ENCODE results near the gene MMP11. TPM values are rescaled to one million over a fixed set of nuclear protein-coding genes. Genes with fewer than 3 reads are reported as not detected.

Gene MMP11
- total RNA-seq, 4 donors from 2014 or later: 7.6 to 35.8 (median 8.7) TPM; not detected in 1

DNA sequence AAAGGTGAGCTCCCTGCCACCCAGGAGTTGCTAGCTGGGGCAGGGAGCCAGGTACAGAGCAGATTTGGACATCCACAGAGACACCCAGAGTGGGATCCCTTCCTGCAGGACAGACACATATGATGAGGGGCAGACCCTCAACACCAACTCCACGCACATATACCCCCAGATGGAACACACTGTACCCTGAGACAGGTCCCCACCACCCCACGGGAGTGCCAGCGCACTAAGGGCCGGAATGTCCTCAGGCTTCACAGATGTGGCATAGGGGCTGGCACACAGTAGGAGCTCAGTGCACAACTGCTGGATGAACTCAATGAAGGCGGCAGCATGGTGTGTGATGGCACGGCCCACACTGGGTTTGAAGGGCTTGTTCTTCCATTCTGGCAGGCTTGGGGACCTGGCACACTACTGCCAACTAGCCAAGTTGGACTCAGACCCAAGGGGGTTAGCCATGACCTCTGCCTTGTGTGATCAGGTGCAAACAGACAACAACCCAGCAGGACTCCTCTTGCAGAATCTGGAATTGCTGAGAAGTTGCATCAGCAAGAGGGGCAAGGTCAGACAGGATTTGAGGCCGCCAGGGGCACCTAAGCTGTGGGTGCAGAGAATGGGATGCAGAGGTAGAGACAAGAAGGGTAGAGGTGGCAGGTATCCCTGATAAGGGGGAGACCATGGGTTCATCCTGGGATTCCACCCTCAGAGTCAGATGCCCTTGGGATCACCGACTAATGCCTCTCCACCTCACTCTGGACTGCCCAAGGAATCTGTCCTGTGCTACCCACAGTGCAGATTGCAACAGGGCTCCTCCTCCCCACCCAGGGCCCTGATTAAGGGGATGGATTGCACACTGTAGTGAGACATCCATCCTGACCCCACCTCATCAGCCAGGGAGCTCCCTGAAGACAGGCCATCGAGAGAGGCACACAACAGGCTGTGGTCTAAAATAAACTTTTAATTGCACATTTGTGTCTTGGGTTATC is 7.5 kb upstream of the MMP11 start:
- H3K9me3 ChIP-seq: no peaks in the 10 kb centered on the region
- TF ChIP-seq CTCF (IDR thresholded peaks at IDR 0.05) (no peak), POLR2A (IDR thresholded peaks at IDR 0.05) (no peak)
- no peak overlapping the region for H3K4me3 ChIP-seq
- peaks cover 0 to 3% of the 10 kb centered on the region in 2 donors for H3K4me1 ChIP-seq
- H3K27me3 ChIP-seq: no peaks in the 10 kb centered on the region
- intact Hi-C loops (cut with DNase I; ENCODE audit: low total_unique reads): loop anchor here (5.0 kb wide), 1 partner anchor 82 kb away; no protein-coding TSS in a partner anchor
- no peak overlapping the region for H3K27ac ChIP-seq
- H3K36me3 ChIP-seq: no peaks in the 10 kb centered on the region
- no peak for DNase-seq

GRCh38 chr22:23767303-23767672 is 5.4 kb upstream of the MMP11 start:
- intact Hi-C loops (cut with DNase I; ENCODE audit: low total_unique reads): loop anchor here (5.0 kb wide), 1 partner anchor 80 kb away; no protein-coding TSS in a partner anchor
- no peak for DNase-seq
- Histone ChIP-seq H3K27ac (peak overlapping the region; percentile 43 to 57), H3K36me3 (no peaks in the 10 kb centered on the region), H3K27me3 (no peaks in the 10 kb centered on the region), H3K4me3 (peak overlapping the region; percentile 36 to 44), H3K9me3 (no peaks in the 10 kb centered on the region), H3K4me1 (peaks cover 0 to 3% of the 10 kb centered on the region in 2 donors)
- TF ChIP-seq POLR2A (IDR thresholded peaks at IDR 0.05) (no peak), CTCF (IDR thresholded peaks at IDR 0.05) (no peak)

DNA sequence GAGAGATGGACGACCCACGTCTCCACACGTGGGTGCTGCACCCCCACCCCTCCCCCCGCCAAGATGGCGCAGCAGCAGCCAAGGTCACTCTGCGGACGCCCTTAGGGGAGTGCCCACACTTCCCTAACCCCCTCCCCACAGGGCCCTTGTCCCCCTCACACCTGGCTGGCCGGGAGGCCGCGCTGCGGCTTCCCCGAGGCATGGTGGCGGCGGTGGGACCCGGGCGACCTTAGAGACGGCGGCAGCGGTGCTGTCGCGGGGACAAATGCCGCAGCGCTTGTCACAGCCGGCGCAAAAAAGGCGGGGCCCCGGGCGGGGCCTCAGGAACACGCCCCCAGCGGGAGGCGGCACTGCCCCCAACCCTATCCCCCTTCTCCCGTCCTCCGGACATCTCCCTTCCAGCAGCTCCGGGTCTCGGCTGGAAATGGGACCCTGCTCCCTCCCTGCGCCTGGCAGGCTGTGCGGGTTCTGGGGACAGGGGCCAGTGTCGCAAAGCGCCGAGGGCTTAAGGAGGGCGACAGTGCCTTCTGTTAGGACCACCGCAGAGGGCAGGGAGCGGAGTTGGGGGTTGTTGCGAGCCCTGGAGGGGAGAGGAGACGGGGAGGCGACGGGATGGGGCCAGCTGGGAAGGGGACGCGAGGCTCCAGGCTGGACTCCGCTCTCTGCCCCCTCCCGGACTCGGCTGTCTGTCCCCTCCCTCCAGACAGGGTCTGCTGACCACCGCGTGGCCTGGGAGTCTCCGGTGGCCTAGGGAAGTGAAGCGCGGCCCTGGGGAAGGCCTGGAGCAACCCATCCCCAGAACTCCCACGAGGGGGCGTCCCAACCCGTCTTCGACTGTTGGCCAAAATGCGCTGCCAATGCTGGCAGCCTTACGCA is 4.7 kb upstream of the MMP11 start, which contains the start of gene CHCHD10:
CHCHD10 (minus strand) TSS at position 300 of the 876 bp plus-strand sequence; CDS start at position 202, 98 bp downstream.
- H3K36me3 ChIP-seq: no peaks in the 10 kb centered on the region
- H3K4me1 ChIP-seq: peaks cover 0 to 3% of the 10 kb centered on the region in 2 donors
- TF ChIP-seq POLR2A (IDR thresholded peaks at IDR 0.05) (peak in 1 of 2 donors; percentile 56), CTCF (IDR thresholded peaks at IDR 0.05) (peak; percentile 74 to 88 (median 82))
- peak; percentile 73 to 78 for DNase-seq
- H3K27ac ChIP-seq: peak within 1 kb of the TSS; percentile 43 to 57
- intact Hi-C loops (cut with DNase I; ENCODE audit: low total_unique reads): loop anchor here (5.0 kb wide), 1 partner anchor 79 kb away; no protein-coding TSS in a partner anchor
- H3K4me3 ChIP-seq: peak within 1 kb of the TSS; percentile 36 to 44
- H3K27me3 ChIP-seq: no peaks in the 10 kb centered on the region
- H3K9me3 ChIP-seq: no peaks in the 10 kb centered on the region

GRCh38 chr22:23769321-23769965 is 3.2 kb upstream of the MMP11 start:
- no peaks in the 10 kb centered on the region for H3K27me3 ChIP-seq
- H3K9me3 ChIP-seq: no peaks in the 10 kb centered on the region
- intact Hi-C loops (cut with DNase I; ENCODE audit: low total_unique reads): loop anchor here (5.0 kb wide), 1 partner anchor 78 kb away; no protein-coding TSS in a partner anchor
- no peak overlapping the region for H3K4me3 ChIP-seq
- H3K27ac ChIP-seq: no peak overlapping the region
- no peaks in the 10 kb centered on the region for H3K36me3 ChIP-seq
- TF ChIP-seq CTCF (IDR thresholded peaks at IDR 0.05) (no peak), POLR2A (IDR thresholded peaks at IDR 0.05) (no peak)
- no peaks in the 10 kb centered on the region for H3K4me1 ChIP-seq
- DNase-seq: no peak
